Vagina (tissue), 2 donors: ENCODE data around the gene SNRNP27. TPM values are rescaled to one million over a fixed set of nuclear protein-coding genes. Genes with fewer than 3 reads are reported as not detected.
"Not testable (repeated sequence)": the region's sequence is repeated elsewhere in the genome, so short reads cannot be mapped to it uniquely, and the experiment has no call there.

Experiments used
- DNase-seq, 2 donors: peaks; one replicate each; pipeline ENCODE4 v3.0.0-alpha.2; 2017; ENCODE audit errors: extremely low spot score in 2 of 2
- H3K27ac ChIP-seq: fragments of 200-600 bp; sonication (generic); one replicate; pipeline ENCODE4 v1.5.1; 2019
- H3K27me3 ChIP-seq: fragments of 200-600 bp; sonication (generic); one replicate; pipeline ENCODE4 v1.5.1; 2019
- H3K36me3 ChIP-seq, 2 donors: fragments of 200-600 bp; sonication (generic); one replicate each; pipeline ENCODE4 v1.5.1; 2017 to 2019
- H3K4me1 ChIP-seq: fragments of 200-600 bp; sonication (generic); one replicate; pipeline ENCODE4 v1.5.1; 2019
- H3K4me3 ChIP-seq, 2 donors: fragments of 200-600 bp; sonication (generic); 1 replicate in 1 of 2; 2 replicates in 1 of 2; pipeline ENCODE4 v1.5.1; 2016 to 2019
- H3K9me3 ChIP-seq: fragments of 200-600 bp; sonication (generic); one replicate; pipeline ENCODE4 v1.5.1; 2019
- CTCF ChIP-seq, 3 experiments: fragments of 450-650 bp in 2 of 3; fragments of 200-600 bp in 1 of 3; sonication (generic) in 1 of 3; IDR thresholded peaks; one replicate each; pipeline ENCODE4 v1.5.1; 2017 to 2019; ENCODE audit warnings: antibody characterized with exemption in 3 of 3, mild to moderate bottlenecking in 2 of 3, moderate library complexity in 2 of 3
- POLR2A ChIP-seq, 2 donors: fragments of 450-650 bp; IDR thresholded peaks; one replicate each; pipeline ENCODE4 v1.6.1; 2017; ENCODE audit warnings: antibody characterized with exemption in 2 of 2, mild to moderate bottlenecking in 2 of 2, moderate library complexity in 2 of 2
- POLR2AphosphoS5 ChIP-seq, 2 donors: sonication (generic); formaldehyde crosslinking; IDR thresholded peaks; one replicate each; pipeline ENCODE4 v1.9.0; 2017; ENCODE audit warnings: antibody characterized with exemption in 2 of 2, mild to moderate bottlenecking in 2 of 2, low read depth in 1 of 2; ENCODE audit not compliant: insufficient read depth in 1 of 2
- intact Hi-C: fragments of 100-400 bp; cut with DNase I; formaldehyde crosslinking; loops from one replicate; pipeline ENCODE4 v1.15.1; 2023
- small RNA-seq: library from RNA; depleted of rRNA; stranded (forward); fragments of <200 nt; gene quantifications from one replicate; pipeline ENCODE3, GENCODE V24; 2016
- total RNA-seq: library from RNA; depleted of rRNA; stranded (reverse); fragments of >200 nt; gene quantifications from one replicate; pipeline ENCODE4 v1.2.3, GENCODE V29; 2016

The SNRNP27 gene
- total RNA-seq, 1 donor from 2014 or later = 62.9 TPM

GRCh38 chr2:69950241-69950640 is 56.5 kb downstream of the SNRNP27 start:
- H3K4me3 ChIP-seq = no peak overlapping the region
- no peak for DNase-seq
- intact Hi-C loops = no loop called here
- TF ChIP-seq POLR2A (IDR thresholded peaks at IDR 0.05) = no peak
- TF ChIP-seq CTCF (IDR thresholded peaks at IDR 0.05) = no peak
- TF ChIP-seq POLR2AphosphoS5 (IDR thresholded peaks at IDR 0.05; ENCODE audit: insufficient read depth in 1 of 2, low read depth in 1 of 2) = no peak
- H3K36me3 ChIP-seq = no peaks in the 10 kb centered on the region
- H3K27me3 ChIP-seq = no peaks in the 10 kb centered on the region
- no peak overlapping the region for H3K27ac ChIP-seq
- H3K9me3 ChIP-seq = no peaks in the 10 kb centered on the region
- H3K4me1 ChIP-seq = no peaks in the 10 kb centered on the region

- H3K36me3 ChIP-seq, H3K27ac ChIP-seq, H3K4me1 ChIP-seq, H3K9me3 ChIP-seq, H3K4me3 ChIP-seq, intact Hi-C loops, H3K27me3 ChIP-seq, DNase-seq: not testable (repeated sequence)
Measured at GRCh38 chr2:69950671-69951070, 56.9 kb downstream of the SNRNP27 start.

GRCh38 chr2:69952336-69953115 is 58.8 kb downstream of the SNRNP27 start:
- DNase-seq = no peak
- Histone ChIP-seq H3K4me3 (no peak overlapping the region), H3K9me3 (no peaks in the 10 kb centered on the region), H3K36me3 (no peaks in the 10 kb centered on the region), H3K4me1 (no peaks in the 10 kb centered on the region), H3K27ac (no peak overlapping the region), H3K27me3 (no peaks in the 10 kb centered on the region)
- intact Hi-C loops = no loop called here
- TF ChIP-seq CTCF (IDR thresholded peaks at IDR 0.05) (no peak), POLR2A (IDR thresholded peaks at IDR 0.05) (no peak), POLR2AphosphoS5 (IDR thresholded peaks at IDR 0.05; ENCODE audit: insufficient read depth in 1 of 2, low read depth in 1 of 2) (no peak)

- no peak for TF ChIP-seq POLR2AphosphoS5 (IDR thresholded peaks at IDR 0.05; ENCODE audit: insufficient read depth in 1 of 2, low read depth in 1 of 2)
- TF ChIP-seq POLR2A (IDR thresholded peaks at IDR 0.05) = no peak
- no peak for TF ChIP-seq CTCF (IDR thresholded peaks at IDR 0.05)
- no peaks in the 10 kb centered on the region for H3K4me1 ChIP-seq
- no peak overlapping the region for H3K27ac ChIP-seq
- H3K4me3 ChIP-seq = no peak overlapping the region
- no peaks in the 10 kb centered on the region for H3K27me3 ChIP-seq
- no peak for DNase-seq
- no peaks in the 10 kb centered on the region for H3K36me3 ChIP-seq
- no peaks in the 10 kb centered on the region for H3K9me3 ChIP-seq
- intact Hi-C loops = no loop called here
Measured at GRCh38 chr2:69954084-69954483, 60.3 kb downstream of the SNRNP27 start.

Small RNAs within 50 kb of the gene (small RNA-seq; reads per million reads assigned to genes)
- gene RPL23AP92 = not detected

Other genes with a start within 250 kb of the SNRNP27 start
- 63.6 TPM for gene ANXA4, start 151.8 kb upstream of the SNRNP27 start, total RNA-seq
- gene GMCL1, start 64.3 kb upstream of the SNRNP27 start, total RNA-seq = 13.0 TPM
- 55.2 TPM for gene MXD1, start 21.2 kb downstream of the SNRNP27 start, total RNA-seq
- 0.49 TPM for gene ASPRV1, start 67.7 kb downstream of the SNRNP27 start, total RNA-seq
- gene PCBP1, start 193.5 kb downstream of the SNRNP27 start, total RNA-seq = 210 TPM